Measurements from ENCODE around the gene MBD1. TPM values are rescaled to one million over a fixed set of nuclear protein-coding genes. Genes with fewer than 3 reads are reported as not detected.

MBD1 gene
- total RNA-seq, 2 donors from 2014 or later, result 65.4 to 121 TPM

DNA sequence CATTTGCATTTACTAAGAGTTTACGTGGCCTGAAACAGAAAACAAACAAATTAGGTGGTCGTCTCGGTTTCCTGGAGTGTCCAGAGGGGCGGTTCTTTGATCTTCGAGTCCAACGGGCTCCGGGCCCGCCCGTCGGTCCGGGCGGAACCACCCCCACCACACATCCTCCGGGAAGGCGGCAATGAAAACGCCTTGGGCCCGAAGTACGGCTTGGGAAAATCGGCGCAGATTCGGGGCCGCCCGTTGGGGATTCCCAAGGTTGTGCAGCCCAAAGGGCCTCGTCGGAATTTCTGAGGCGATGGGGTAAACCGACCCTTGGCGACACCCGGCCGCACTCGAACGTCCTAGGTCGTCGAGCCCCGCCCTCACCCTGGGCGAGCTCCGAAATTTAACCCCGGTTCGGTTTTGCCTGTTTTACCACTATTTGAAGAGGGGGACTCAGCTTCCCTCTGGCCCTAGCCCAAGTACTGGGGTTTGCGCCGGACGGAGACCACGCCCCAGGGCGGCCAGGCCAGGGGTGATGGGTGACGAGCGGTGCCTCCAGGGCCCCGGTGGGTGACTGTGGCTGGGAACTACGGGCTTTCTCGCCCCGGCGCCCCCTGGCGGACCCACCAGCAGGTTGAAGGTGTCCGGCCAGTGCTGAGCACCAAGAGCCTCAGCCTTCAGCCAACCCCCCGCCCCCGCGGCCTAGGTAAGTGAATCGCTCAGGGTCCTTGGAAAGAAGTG lies 13.1 kb downstream of the MBD1 start:
- TF ChIP-seq, protein P1, sequence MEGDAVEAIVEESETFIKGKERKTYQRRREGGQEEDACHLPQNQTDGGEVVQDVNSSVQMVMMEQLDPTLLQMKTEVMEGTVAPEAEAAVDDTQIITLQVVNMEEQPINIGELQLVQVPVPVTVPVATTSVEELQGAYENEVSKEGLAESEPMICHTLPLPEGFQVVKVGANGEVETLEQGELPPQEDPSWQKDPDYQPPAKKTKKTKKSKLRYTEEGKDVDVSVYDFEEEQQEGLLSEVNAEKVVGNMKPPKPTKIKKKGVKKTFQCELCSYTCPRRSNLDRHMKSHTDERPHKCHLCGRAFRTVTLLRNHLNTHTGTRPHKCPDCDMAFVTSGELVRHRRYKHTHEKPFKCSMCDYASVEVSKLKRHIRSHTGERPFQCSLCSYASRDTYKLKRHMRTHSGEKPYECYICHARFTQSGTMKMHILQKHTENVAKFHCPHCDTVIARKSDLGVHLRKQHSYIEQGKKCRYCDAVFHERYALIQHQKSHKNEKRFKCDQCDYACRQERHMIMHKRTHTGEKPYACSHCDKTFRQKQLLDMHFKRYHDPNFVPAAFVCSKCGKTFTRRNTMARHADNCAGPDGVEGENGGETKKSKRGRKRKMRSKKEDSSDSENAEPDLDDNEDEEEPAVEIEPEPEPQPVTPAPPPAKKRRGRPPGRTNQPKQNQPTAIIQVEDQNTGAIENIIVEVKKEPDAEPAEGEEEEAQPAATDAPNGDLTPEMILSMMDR (IDR thresholded peaks at IDR 0.05), result peak in 3 of 4 experiments; percentile 25 to 48 (median 30)
- TF ChIP-seq POLR2AphosphoS5 (IDR thresholded peaks at IDR 0.05), result no peak
- Histone ChIP-seq H3K36me3 (peaks cover 12 to 13% of the 10 kb centered on the region in 2 donors), H3K27ac (peak overlapping the region in 1 of 2 donors; percentile 46), H3K27me3 (replicated peaks; ENCODE audit: insufficient read depth) (no peaks in the 10 kb centered on the region), H3K4me3 (peak overlapping the region; percentile 21 to 25), H3K4me1 (replicated peaks) (no peaks in the 10 kb centered on the region), H3K9me3 (no peaks in the 10 kb centered on the region)
- WGBS, result 33% methylated on average over 56 of the region's 56 CpGs
- intact Hi-C loops (cut with DNase I), result no loop called here
- DNase-seq (ENCODE audit: low spot score), result no peak

DNA sequence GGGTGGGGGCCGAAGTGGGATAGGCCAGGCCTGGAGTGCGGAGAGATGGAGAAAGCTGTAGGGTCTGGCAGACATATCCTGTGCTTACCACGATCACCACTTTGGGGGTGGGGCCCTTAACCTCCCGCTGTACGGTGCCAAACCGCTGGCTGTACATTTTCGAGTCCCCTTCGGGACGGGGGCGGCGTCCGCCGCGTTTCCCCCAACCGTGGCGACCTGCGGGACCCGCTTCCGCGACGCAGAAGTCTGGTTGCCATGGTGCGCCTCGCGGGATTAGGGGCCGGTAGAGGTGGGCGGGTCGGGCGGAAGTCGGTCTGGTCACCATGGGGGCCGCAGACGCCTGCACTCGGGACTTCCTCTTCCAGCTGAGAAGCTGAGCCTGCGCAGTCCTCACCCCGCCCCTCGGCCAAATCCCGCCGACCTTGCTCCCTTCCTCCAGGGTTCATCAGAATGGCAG lies 15.0 kb downstream of the MBD1 start, which contains the start of gene CFAP53:
CFAP53 (minus strand) TSS at position 248 of the 457 bp plus-strand sequence; CDS start at position 157, 91 bp downstream.
- WGBS, result under 1% methylated on average over 37 of the region's 37 CpGs
- DNase-seq (ENCODE audit: low spot score), result peak; percentile 82
- Histone ChIP-seq H3K27ac (no peak within 1 kb of the TSS), H3K4me1 (replicated peaks) (no peaks in the 10 kb centered on the region), H3K4me3 (peak within 1 kb of the TSS; percentile 49 to 51), H3K27me3 (replicated peaks; ENCODE audit: insufficient read depth) (no peaks in the 10 kb centered on the region), H3K9me3 (no peaks in the 10 kb centered on the region), H3K36me3 (peaks cover 0 to 3% of the 10 kb centered on the region in 2 donors)
- intact Hi-C loops (cut with DNase I), result no loop called here
- TF ChIP-seq, protein P1 (IDR thresholded peaks at IDR 0.05), result peak in 1 of 4 experiments; percentile 9
- TF ChIP-seq POLR2AphosphoS5 (IDR thresholded peaks at IDR 0.05) (peak; percentile 66), POLR2A (IDR thresholded peaks at IDR 0.05) (no peak)

DNA sequence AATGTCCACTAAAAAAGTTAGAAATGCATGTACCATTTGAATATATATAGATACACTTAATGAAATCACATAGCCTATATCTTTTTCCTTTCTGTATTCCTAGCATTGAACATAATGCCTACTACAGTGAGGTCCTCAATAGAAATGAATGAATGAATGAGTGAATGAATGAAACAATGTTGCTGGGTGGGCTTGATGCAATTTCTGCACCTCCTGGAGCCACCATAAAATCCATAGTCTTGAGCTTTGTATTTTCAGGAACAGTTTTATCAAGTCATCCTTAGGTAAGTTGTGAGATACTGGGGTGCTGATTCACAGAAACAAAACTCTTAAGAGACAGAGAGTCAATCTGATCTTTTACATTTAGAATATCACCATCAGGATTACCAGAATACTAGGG lies 18.3 kb downstream of the MBD1 start:
- no peak overlapping the region for H3K27ac ChIP-seq
- H3K4me3 ChIP-seq, result no peak overlapping the region
- no peaks in the 10 kb centered on the region for H3K9me3 ChIP-seq
- intact Hi-C loops (cut with DNase I), result no loop called here
- TF ChIP-seq POLR2AphosphoS5 (IDR thresholded peaks at IDR 0.05), result no peak
- TF ChIP-seq, protein P1 (IDR thresholded peaks at IDR 0.05), result no peak
- no peak for TF ChIP-seq POLR2A (IDR thresholded peaks at IDR 0.05)
- no peaks in the 10 kb centered on the region for H3K36me3 ChIP-seq
- no peaks in the 10 kb centered on the region for H3K27me3 ChIP-seq (replicated peaks; ENCODE audit: insufficient read depth)
- DNase-seq (ENCODE audit: low spot score), result no peak
- no peaks in the 10 kb centered on the region for H3K4me1 ChIP-seq (replicated peaks)

DNA sequence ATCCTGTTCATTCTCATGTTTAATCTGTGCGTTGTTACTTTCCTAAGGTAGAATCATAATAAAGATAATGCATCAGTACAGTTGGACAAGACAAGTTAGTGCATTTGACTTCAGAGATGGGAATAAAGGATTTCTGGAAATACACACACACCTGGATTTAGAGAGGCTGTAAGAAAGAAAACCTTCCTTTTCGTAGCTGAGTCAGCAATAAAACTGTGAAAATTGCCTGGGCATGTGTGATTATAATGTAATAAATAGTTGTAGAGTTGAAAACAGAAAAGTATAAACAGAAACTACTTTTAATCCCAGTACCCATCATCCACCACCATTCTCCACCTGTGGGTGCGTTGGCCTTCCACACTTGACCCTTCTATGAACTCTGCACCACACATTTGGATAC lies 30.4 kb downstream of the MBD1 start:
- H3K27ac ChIP-seq, result no peak overlapping the region
- TF ChIP-seq, protein P1 (IDR thresholded peaks at IDR 0.05), result no peak
- TF ChIP-seq POLR2AphosphoS5 (IDR thresholded peaks at IDR 0.05) (no peak), POLR2A (IDR thresholded peaks at IDR 0.05) (no peak)
- no peaks in the 10 kb centered on the region for H3K36me3 ChIP-seq
- H3K4me1 ChIP-seq (replicated peaks), result no peaks in the 10 kb centered on the region
- no peaks in the 10 kb centered on the region for H3K27me3 ChIP-seq (replicated peaks; ENCODE audit: insufficient read depth)
- no peak for DNase-seq (ENCODE audit: low spot score)
- no peaks in the 10 kb centered on the region for H3K9me3 ChIP-seq
- WGBS, result 42% methylated on average over 3 of the region's 3 CpGs
- intact Hi-C loops (cut with DNase I), result no loop called here
- no peak overlapping the region for H3K4me3 ChIP-seq

DNA sequence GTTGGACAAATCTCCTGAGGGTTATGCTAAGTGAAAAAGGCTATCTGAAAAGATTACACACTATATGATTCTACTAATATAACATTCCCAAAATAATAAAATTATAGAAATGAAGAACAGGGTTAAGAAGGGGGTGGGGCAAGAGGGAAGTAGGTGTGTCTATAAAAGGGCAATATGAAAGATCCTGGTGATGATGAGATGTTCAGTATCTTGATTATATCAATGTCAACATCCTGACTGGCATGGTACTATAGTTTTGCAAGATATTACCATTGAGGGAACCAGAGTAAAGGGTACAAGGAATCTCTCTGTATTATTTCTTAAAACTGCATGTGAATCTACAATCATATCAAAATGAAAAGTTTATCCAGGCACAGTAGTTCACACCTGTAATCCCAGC lies 31.7 kb downstream of the MBD1 start:
- no peaks in the 10 kb centered on the region for H3K4me1 ChIP-seq (replicated peaks)
- no peak for DNase-seq (ENCODE audit: low spot score)
- intact Hi-C loops (cut with DNase I), result no loop called here
- no peak overlapping the region for H3K4me3 ChIP-seq
- no peaks in the 10 kb centered on the region for H3K9me3 ChIP-seq
- H3K36me3 ChIP-seq, result no peaks in the 10 kb centered on the region
- H3K27ac ChIP-seq, result no peak overlapping the region
- TF ChIP-seq POLR2A (IDR thresholded peaks at IDR 0.05), result no peak
- TF ChIP-seq POLR2AphosphoS5 (IDR thresholded peaks at IDR 0.05), result no peak
- TF ChIP-seq, protein P1 (IDR thresholded peaks at IDR 0.05), result no peak
- no peaks in the 10 kb centered on the region for H3K27me3 ChIP-seq (replicated peaks; ENCODE audit: insufficient read depth)
